Measurements from ENCODE around the gene PIGU. TPM values are rescaled to one million over a fixed set of nuclear protein-coding genes. Genes with fewer than 3 reads are reported as not detected.

Gene PIGU
- total RNA-seq, 1 experiment from 2014 or later: 32.8 TPM

DNA sequence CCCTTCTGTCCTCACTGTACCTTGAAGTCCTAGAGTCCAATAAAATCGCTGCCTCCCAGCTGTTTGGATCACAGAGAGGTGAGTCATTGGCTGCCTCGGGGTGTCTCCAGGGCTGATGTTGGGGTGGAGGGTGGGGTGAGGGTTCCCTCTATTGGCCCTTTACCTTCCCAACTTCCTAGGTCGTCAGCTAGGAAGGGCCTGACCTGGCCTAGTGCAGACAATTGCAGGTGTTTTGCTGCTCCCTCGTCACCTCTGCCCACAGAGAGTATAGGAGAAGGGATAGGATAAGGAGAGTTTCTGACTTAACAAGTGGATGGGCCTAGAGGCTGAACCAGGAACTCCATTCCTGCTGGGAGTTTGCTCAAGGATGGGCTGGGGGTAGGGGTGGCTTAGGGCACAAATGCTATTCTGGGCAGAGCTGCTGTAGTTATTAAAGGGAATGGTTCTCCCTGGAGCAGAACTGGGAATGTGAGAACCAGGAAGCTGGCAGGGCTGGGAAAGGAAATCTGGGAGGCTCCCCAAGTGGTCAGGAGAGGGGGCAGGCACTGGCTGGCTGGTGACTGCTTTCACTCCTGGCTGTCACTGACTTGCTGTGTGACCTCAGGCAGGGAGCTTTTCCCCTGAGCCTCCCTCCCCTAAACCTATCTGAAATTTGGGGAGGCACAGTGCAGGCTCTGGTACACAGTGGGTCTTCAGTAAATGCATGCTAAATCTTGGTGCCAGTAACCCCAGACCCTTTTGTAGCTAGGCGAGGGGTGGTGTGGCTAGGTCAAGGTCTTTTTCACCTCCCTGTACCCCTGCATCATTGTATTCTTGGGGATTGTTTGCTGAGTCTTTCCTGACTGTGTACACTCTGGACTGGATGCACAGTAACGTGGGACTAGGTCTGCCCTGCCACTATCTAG lies 28.8 kb upstream of the PIGU start:
- Mint-ChIP-seq H3K4me3 (peak overlapping the region; percentile 86 to 91; a peak in 4 of 5 replicates), H3K36me3 (ENCODE audit: insufficient read depth in 1 of 3, low read depth in 3 of 3) (no peaks in the 10 kb centered on the region), H3K27ac (peak overlapping the region in 2 of 3 experiments; percentile 61 to 93; a peak in 3 of 7 replicates), H3K4me1 (peaks cover 30 to 36% of the 10 kb centered on the region in 2 experiments), H3K9me3 (no peaks in the 10 kb centered on the region), H3K27me3 (ENCODE audit: low read depth) (peaks cover 63% of the 10 kb centered on the region)
- Histone ChIP-seq H3K4me2 (ENCODE audit: insufficient read depth, insufficient read length, low read length) (peak overlapping the region; percentile 35), H4K5ac (ENCODE audit: insufficient read length, low read depth, low read length) (no peak overlapping the region), H3K9me3 (ENCODE audit: control insufficient read depth, low read depth, low read length) (no peaks in the 10 kb centered on the region), H3K4ac (ENCODE audit: low read depth, low read length) (no peak overlapping the region), H2BK15ac (ENCODE audit: low read depth, low read length) (no peak overlapping the region), H3K4me1 (ENCODE audit: insufficient read depth, low read length) (no peaks in the 10 kb centered on the region), H4K91ac (ENCODE audit: insufficient read length, low read depth, low read length) (no peak overlapping the region), H2BK5ac (ENCODE audit: insufficient read length, low read length) (no peak overlapping the region), H4K20me1 (ENCODE audit: control insufficient read depth, insufficient read depth, insufficient read length) (no peaks in the 10 kb centered on the region), H2BK20ac (ENCODE audit: low read depth, low read length, poor library complexity, severe bottlenecking) (no peak overlapping the region), H3K18ac (ENCODE audit: insufficient read length, low read depth, low read length) (no peak overlapping the region), H3K9ac (ENCODE audit: extremely low read depth, insufficient read length, low read length) (no peak overlapping the region), H2BK12ac (ENCODE audit: insufficient read length, low read depth, low read length) (no peak overlapping the region), H3K27ac (ENCODE audit: insufficient read length, low read depth, low read length) (no peak overlapping the region), H4K8ac (replicated peaks; ENCODE audit: insufficient read length, low read depth, low read length) (no peak overlapping the region), H3K79me1 (ENCODE audit: insufficient read depth, low read depth, low read length, poor library complexity, severe bottlenecking) (no peaks in the 10 kb centered on the region), H2AFZ (ENCODE audit: low read length) (no peak overlapping the region), H3K56ac (ENCODE audit: insufficient read length, low read depth, low read length) (no peak overlapping the region), H3K23me2 (ENCODE audit: insufficient read length, low read depth, low read length, poor library complexity, severe bottlenecking) (peaks cover 25% of the 10 kb centered on the region), H2BK120ac (ENCODE audit: low read depth, low read length, poor library complexity, severe bottlenecking) (no peak overlapping the region), H2AK5ac (ENCODE audit: insufficient read length, low read length) (no peak overlapping the region), H3K23ac (ENCODE audit: insufficient read length, low read depth, low read length) (no peak overlapping the region), H3K27me3 (ENCODE audit: insufficient read depth, low read length) (peaks cover 11% of the 10 kb centered on the region; the same call in 1 of the 2 replicates), H3K14ac (ENCODE audit: insufficient read depth, low read length) (no peak overlapping the region), H3K79me2 (ENCODE audit: insufficient read depth, low read length) (no peaks in the 10 kb centered on the region), H3T11ph (ENCODE audit: low read length) (no peak overlapping the region)
- DNase-seq: peak; percentile 39
- TF ChIP-seq CTCF (conservative IDR thresholded peaks at IDR 0.05): peak; percentile 24; the same call in 1 of the 3 replicates
- WGBS (ENCODE audit: extremely low coverage, insufficient read length, low lambda C conversion rate): no CpG with 5 or more reads among the region's 6 CpGs
